GM18519 (cell line): Measurements from ENCODE around the gene TIMP3.

Experiments
- ATAC-seq: cut with Tn5 transposase; IDR thresholded peaks from one replicate; pipeline ENCODE4 v1.9.1; 2021; ENCODE audit warnings: mild to moderate bottlenecking, moderate library complexity; ENCODE audit not compliant: unreplicated experiment, low FRiP score

The TIMP3 gene

GRCh38 chr22:32805361-32805881, 3.9 kb downstream of the TIMP3 start:
- no peak for ATAC-seq

- no peak for ATAC-seq
Measured at GRCh38 chr22:32806296-32806695, 4.8 kb downstream of the TIMP3 start.

- no peak for ATAC-seq
Measured at GRCh38 chr22:32808038-32808445, 6.5 kb downstream of the TIMP3 start.

- ATAC-seq, result no peak
Measured at GRCh38 chr22:32809786-32810554, 8.5 kb downstream of the TIMP3 start.

GRCh38 chr22:32810555-32811133, 9.1 kb downstream of the TIMP3 start:
- no peak for ATAC-seq

GRCh38 chr22:32811788-32812545, 10.5 kb downstream of the TIMP3 start:
- ATAC-seq, result no peak

GRCh38 chr22:32814285-32814860, 12.9 kb downstream of the TIMP3 start:
- no peak for ATAC-seq

- no peak for ATAC-seq
Measured at GRCh38 chr22:32815059-32815458, 13.6 kb downstream of the TIMP3 start.

- ATAC-seq, result no peak
Measured at GRCh38 chr22:32815943-32816342, 14.4 kb downstream of the TIMP3 start.

GRCh38 chr22:32817137-32817730, 15.7 kb downstream of the TIMP3 start:
- ATAC-seq, result no peak

- ATAC-seq, result no peak
Measured at GRCh38 chr22:32818446-32819115, 17.1 kb downstream of the TIMP3 start.

- ATAC-seq, result no peak
Measured at GRCh38 chr22:32819120-32819519, 17.6 kb downstream of the TIMP3 start.

GRCh38 chr22:32820131-32821119, 18.9 kb downstream of the TIMP3 start:
- no peak for ATAC-seq

GRCh38 chr22:32822179-32822877, 20.8 kb downstream of the TIMP3 start:
- ATAC-seq, result no peak

GRCh38 chr22:32823024-32823730, 21.7 kb downstream of the TIMP3 start:
- ATAC-seq, result no peak

- no peak for ATAC-seq
Measured at GRCh38 chr22:32824531-32825312, 23.2 kb downstream of the TIMP3 start.

- ATAC-seq, result no peak
Measured at GRCh38 chr22:32826537-32826936, 25.0 kb downstream of the TIMP3 start.
